HepG2 (cell line): ENCODE data around the gene LDB2.

Experiments
- BRCA1 ChIP-seq: sonication (generic); formaldehyde crosslinking; IDR thresholded peaks from 2 replicates; pipeline ENCODE4 v1.4.0; 2020; ENCODE audit warnings: missing genetic modification reagents
- CHD2 ChIP-seq: IDR thresholded peaks from 2 replicates; pipeline ENCODE4 v1.6.1; 2011; ENCODE audit warnings: low read depth, low read length, improper control_type of control experiment
- CTCF ChIP-seq: sonication (generic); formaldehyde crosslinking; IDR thresholded peaks from 2 replicates; pipeline ENCODE4 v1.5.0; 2020; ENCODE audit warnings: mild to moderate bottlenecking, missing genetic modification reagents, moderate library complexity
- EZH2 ChIP-seq: conservative IDR thresholded peaks from 2 replicates; pipeline ENCODE4 v1.6.1; 2012; ENCODE audit warnings: mild to moderate bottlenecking, low read depth, low read length, moderate library complexity
- GLMP ChIP-seq: sonication (generic); formaldehyde crosslinking; IDR thresholded peaks from 2 replicates; pipeline ENCODE4 v1.9.0; 2021; ENCODE audit warnings: missing genetic modification reagents, mild to moderate bottlenecking, borderline replicate concordance
- RFX5 ChIP-seq: IDR thresholded peaks from 2 replicates; pipeline ENCODE4 v1.6.1; 2011; ENCODE audit warnings: low read depth, low read length, improper control_type of control experiment
- ZNF274 ChIP-seq: sonication (generic); formaldehyde crosslinking; IDR thresholded peaks from 2 replicates; pipeline ENCODE4 v1.5.1; 2020; ENCODE audit warnings: mild to moderate bottlenecking, missing genetic modification reagents

- no peak for TF ChIP-seq EZH2
- no peak for TF ChIP-seq RFX5
- TF ChIP-seq CTCF (CRISPR knock-in tag) = no peak
- no peak for TF ChIP-seq CHD2
- no peak for TF ChIP-seq GLMP
- no peak for TF ChIP-seq ZNF274 (CRISPR knock-in tag)
- no peak for TF ChIP-seq BRCA1 (CRISPR knock-in tag)
Measured at GRCh38 chr4:16671741-16672140, 226.7 kb downstream of the LDB2 start.
